Breast epithelium (tissue), 3 donors: Measurements from ENCODE around the gene SALL2.

Source experiments
- POLR2A ChIP-seq: fragments of 450-650 bp; IDR thresholded peaks from one replicate; pipeline ENCODE4 v1.6.1; 2016; ENCODE audit warnings: antibody characterized with exemption, mild to moderate bottlenecking, moderate library complexity
- POLR2AphosphoS5 ChIP-seq, 3 donors: sonication (generic); formaldehyde crosslinking; IDR thresholded peaks; one replicate each; pipeline ENCODE4 v1.6.1; 2017; ENCODE audit warnings: antibody characterized with exemption in 3 of 3
- TF ChIP-seq, protein P1 (sequence below), 3 donors: fragments of 450-650 bp; IDR thresholded peaks; one replicate each; pipeline ENCODE4 v1.5.1; 2016 to 2017; ENCODE audit warnings: antibody characterized with exemption in 3 of 3, mild to moderate bottlenecking in 3 of 3, moderate library complexity in 3 of 3

DNA sequence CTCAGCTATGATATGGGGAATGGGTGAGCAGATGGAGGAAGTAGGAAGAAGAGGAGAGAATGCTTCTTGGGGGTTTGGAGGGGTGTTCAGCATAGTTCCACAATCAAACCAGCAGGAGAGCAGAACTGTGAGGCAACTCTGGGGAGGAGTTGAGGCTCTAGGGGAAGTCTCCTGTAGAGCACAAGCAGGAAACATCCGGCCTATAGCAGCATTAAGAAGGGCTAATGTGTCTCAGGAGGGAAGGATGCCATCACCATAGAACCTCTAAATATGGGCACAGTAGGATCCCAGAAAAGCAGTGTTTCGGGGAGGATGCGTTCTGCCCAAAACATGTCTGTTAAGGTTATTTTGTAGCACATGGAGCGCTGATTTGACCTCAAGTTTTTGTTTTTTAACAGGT is 8.4 kb upstream of the SALL2 start:
- TF ChIP-seq, protein P1, sequence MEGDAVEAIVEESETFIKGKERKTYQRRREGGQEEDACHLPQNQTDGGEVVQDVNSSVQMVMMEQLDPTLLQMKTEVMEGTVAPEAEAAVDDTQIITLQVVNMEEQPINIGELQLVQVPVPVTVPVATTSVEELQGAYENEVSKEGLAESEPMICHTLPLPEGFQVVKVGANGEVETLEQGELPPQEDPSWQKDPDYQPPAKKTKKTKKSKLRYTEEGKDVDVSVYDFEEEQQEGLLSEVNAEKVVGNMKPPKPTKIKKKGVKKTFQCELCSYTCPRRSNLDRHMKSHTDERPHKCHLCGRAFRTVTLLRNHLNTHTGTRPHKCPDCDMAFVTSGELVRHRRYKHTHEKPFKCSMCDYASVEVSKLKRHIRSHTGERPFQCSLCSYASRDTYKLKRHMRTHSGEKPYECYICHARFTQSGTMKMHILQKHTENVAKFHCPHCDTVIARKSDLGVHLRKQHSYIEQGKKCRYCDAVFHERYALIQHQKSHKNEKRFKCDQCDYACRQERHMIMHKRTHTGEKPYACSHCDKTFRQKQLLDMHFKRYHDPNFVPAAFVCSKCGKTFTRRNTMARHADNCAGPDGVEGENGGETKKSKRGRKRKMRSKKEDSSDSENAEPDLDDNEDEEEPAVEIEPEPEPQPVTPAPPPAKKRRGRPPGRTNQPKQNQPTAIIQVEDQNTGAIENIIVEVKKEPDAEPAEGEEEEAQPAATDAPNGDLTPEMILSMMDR (IDR thresholded peaks at IDR 0.05), result no peak
- TF ChIP-seq POLR2AphosphoS5 (IDR thresholded peaks at IDR 0.05) (no peak), POLR2A (no peak)
